NCI-H82 treated with DMSO at 0.1 percent for 48 hours (cell line): Measurements from ENCODE around the gene CEP95.
"Not testable (repeated sequence)": the region's sequence is repeated elsewhere in the genome, so short reads cannot be mapped to it uniquely, and the experiment has no call there.

ENCODE experiments used
- DNase-seq: peaks from one replicate; lab custom pipeline; 2025; ENCODE audit not compliant: unreplicated experiment; lab: John Stamatoyannopoulos, UW

The CEP95 gene

DNA sequence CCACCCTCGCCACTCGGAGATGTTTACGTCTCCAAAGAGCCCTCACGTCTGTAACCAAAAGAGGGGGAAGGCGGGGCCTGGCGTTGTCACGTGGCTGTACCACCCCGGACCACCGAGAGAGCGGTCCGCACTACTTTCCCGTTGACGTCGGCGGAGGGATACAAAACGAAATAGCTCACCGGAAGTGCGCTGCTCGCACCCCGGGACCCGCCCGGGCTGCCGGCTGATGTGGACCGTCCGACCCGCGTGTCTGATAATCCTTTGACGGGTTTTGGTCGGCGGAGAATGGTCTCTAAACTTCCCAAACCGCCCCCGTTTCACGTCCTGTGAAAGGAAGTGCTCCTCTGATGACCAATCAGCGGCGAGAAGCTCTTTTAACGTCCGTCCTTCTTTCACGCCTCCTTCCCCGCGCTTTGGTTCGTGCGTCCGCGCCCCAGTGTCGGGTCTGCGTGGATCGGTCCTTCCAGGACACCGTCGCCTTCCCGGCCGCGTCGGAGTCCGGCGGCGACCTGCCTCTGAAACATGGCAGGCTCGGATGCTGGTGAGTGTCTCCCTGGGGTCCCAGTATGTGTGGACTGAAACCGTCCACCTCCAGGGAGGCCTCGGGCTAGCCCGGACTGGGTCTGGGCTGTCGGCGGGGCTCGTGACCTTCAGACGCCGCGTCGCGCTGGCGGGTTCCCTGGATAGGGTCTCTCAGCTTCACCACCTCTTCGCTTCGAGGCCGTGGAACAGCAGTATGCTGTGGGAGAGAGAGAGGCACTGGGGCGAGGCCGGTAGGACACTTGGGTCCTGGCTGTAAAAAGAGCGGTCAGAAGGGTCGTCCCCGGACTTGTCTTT is at the start of gene CEP95:
CEP95 (plus strand) TSS at position 402 of the 837 bp plus-strand sequence; CDS start at position 523, 121 bp downstream.
- DNase-seq: peak; percentile 97

DNA sequence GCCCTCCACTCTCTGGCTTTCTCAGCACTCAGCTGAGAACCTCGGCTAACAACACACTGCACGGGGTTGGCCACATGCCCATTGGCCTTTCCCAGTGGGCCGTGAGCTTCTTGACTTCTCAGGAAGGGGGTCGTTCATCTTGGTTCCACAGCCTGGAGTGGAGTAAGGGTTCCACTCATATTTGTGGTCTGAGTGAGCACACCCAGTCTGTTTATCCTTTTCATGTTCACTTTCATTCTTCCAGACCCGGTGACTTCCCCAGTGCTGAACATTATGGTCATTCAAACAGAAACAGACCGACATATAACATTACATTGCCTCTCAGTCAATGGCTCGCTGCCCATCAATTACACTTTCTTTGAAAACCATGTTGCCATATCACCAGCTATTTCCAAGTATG is 49.6 kb upstream of the CEP95 start:
- no peak for DNase-seq

DNA sequence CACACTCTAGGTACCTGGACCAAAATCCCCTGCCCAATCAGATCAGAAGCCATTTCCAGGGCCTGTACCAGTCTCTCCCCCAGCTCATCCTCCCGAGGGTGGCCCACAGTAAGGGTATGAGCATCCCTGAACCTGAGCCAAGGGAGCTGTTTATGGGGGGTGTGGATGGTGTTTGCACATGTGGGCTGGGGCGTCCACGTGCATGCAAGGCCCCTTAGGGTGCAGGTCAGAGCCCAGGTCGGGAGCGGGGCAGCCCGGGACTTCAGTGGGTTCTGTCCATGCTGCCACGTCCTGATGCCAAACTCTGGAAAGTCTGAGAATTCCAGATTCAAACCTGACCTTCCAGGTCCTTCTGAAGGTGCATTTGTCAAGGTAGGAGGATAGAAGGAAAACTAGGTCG is 48.0 kb upstream of the CEP95 start:
- no peak for DNase-seq

GRCh38 chr17:64459284-64459747 is 47.5 kb upstream of the CEP95 start:
- DNase-seq: no peak

- DNase-seq: not testable (repeated sequence)
Measured at GRCh38 chr17:64459818-64460217, 47.0 kb upstream of the CEP95 start.

GRCh38 chr17:64460955-64461354 is 45.8 kb upstream of the CEP95 start:
- DNase-seq: no peak

DNA sequence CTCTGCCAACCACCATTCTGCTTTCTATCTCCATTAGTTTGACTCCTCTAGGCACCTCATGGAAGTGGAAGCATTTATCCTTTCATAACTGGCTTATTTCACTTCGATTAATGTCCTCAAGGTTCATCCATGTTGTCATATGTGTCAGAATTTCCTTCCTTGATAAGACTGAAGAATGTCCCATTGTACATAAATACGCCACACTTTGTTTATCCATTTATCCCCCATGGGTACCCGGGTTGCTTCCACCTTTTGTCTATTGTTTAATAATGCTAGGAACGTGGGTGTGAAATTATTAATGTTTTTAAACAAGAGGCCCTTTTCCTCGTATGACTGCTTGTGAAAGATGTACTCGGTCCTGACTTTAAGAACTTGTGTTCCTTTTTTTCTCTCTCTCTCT is 45.0 kb upstream of the CEP95 start:
- no peak for DNase-seq

DNA sequence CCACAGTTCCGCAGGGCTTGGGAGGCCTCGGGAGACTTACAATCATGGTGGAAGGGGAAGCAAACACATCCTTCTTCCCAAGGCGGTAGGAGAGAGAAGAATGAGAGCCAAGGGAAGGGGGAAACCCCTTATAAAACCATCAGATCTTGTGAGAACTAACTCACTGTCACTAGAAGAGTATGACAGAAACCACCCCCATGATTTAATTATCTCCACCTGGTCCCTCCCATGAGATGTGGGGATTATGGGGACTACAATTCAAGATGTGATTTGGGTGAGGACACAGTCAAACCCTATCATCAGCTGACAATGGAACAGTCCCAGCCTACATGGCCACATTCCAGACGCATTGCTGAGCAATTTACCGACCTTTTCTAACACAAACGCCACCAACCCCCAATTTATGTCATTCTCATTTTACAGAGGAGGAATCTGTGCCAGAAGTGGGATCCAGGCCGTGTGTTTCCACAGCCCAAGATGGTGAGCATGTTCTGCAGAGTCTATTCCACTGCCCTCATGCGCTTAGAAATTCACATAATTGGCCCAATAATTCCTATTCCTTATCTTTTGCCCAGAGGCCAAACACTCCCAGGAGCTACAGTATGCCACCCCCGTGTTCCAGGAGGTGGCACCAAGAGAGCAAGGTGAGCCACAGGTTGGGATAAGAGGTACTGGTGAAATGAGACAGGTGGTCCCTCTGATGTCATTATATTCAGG is 40.6 kb upstream of the CEP95 start:
- no peak for DNase-seq

DNA sequence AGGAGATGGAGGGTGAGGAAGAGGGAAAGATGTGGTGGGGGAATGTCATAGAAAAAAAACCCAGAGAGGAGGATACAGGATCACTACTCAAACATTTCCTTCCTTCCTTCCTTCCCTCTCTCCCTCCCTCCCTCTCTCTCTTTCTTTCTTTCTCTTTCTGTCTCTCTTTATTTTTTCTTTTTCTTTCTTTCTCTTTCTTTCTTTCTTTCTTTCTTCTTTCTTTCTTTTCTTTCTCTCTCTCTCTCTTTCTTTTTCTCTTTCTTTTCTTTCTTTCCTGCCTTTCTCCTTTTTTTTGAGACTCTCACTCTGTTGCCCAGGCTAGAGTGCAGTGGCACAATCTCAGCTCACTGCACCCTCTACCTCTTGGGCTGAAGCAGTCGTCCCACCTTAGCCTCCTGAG is 39.9 kb upstream of the CEP95 start:
- not testable (repeated sequence) for DNase-seq

DNA sequence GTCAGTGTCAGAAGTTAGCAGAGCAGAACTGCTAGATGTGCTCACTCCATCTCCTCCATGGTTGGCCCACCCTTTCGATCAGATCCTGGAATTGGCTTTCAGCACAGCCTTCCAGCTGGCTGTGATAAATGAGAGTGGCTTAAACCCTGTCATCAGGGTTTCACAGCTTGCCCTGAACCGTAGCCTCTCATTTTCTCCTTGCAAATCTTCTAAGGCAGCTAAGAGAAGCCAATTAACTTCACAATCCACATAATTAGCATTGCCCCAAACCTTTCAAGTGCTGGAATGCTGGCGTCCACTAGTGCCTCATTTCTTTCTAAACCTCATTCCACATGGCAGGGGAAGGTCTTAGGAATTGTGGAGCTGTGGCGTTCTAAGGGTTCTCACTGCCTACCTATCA is 36.2 kb upstream of the CEP95 start:
- DNase-seq: peak; percentile 65

GRCh38 chr17:64471440-64471839 is 35.3 kb upstream of the CEP95 start:
- DNase-seq: no peak

DNA sequence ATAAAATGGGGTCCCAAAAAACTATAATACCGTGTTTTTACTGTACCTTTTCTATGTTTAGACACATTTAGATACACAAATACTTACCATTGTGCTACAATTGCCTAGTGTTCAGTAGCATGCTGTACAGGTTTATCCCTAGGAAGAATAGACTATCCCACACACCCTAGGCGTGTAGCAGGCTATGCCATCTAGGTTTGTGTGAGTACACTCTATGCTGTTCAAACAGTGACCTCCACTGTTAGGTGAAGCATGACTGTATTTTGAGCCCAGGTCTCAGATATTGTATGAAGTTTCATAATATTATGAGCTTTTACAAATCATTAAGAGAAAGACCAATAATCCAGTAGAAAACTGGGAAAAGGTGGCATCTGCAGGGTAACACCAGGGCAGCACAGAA is 34.2 kb upstream of the CEP95 start:
- no peak for DNase-seq

- DNase-seq: no peak
Measured at GRCh38 chr17:64477849-64478248, 28.9 kb upstream of the CEP95 start.

DNA sequence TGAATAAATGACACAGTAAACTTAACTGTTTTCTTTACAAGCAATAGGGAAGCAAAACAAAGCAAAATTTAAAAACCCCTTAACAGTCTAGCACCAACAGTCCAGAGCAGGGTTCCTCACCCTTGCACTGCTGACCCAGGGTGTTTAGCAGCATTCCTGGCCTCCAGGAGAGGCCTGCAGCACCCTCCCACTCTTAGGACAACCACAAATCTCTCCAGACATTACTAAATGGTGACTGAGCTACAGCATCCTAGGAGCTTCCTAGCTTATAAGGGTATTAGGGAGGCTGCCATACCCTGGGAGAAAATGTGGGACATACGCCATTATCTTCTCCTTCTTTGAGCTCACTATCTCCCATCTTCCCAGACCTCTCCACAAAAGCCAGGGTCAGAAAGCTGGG is 25.8 kb upstream of the CEP95 start:
- no peak for DNase-seq

DNA sequence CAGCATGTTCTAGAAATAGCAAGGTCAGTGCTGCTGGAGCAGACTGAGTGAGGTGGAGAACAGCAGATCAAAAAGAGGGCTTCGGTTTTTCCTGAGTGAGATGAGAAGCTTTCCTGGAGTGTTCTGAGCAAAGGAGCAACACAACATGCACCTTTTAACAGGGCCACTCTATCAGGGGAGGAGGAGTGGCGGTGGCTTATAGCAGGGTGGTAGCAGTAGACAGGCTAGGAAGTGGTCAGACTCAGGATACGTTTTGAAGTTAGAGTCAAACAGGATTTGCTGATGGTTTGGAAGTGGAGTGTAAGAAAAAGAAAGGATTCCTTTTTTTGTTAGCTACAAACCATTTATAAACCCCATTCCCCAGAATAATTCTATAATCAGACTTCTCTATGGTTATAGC is 22.4 kb upstream of the CEP95 start:
- no peak for DNase-seq

GRCh38 chr17:64488301-64488700 is 18.5 kb upstream of the CEP95 start:
- DNase-seq: no peak

DNA sequence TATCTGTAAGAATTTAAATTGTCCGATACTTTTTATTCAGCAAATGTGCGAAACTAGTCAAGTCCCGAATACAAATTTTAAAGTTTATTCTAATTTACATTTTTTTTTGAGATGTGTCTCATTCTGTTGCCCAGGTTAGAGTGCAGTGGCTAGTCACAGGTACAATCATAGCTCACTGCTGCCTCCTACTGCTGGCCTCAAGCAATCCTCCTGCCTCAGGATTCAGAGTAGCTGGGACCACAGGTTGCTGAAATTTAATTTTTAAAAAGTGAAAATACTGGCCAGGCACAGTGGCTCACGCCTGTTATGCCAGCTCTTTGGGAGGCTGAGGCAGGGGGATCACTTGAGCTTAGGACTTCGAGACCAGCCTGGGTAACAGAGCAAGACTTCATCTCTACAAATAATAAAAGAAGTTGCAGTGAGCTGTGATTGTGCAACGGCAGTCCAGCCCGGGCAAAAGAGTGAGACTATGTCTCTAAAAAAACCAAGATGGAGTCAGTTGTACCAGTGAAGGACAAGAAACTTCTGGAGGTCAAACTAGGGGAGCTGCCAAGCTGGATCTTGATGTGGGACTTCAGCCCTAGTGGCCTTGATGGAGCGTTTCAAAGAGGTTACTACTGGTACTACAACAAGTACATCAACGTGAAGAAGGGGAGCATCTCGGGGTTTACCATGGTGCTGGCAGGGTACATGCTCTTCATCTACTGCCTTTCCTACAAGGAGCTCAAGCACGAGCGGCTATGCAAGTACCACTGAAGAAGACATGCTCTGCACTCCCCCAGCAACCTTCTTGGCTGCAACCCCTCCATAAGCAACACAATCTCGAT is 15.5 kb upstream of the CEP95 start:
- no peak for DNase-seq

DNA sequence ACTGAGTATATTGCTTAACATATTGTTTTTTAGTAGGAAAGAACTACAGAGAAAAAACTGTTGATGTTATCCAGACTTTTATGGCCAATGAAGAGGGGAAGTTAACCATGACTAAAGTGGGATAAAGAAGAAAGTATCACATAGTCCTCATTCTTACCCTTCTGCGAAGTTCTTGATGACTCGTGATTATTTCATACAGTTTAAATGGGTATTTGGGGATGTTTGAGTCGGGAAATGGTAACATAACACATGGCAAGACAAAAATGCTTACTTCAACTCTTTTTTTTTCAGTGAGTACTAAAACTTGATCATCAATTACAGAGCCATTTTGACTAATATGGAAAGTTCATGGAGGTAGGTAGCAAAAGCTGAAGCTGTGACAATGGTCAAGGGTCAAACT is 14.8 kb upstream of the CEP95 start:
- DNase-seq: no peak

GRCh38 chr17:64492481-64493109 is 14.2 kb upstream of the CEP95 start:
- DNase-seq: no peak

- DNase-seq: no peak
Measured at GRCh38 chr17:64494121-64494520, 12.7 kb upstream of the CEP95 start.

DNA sequence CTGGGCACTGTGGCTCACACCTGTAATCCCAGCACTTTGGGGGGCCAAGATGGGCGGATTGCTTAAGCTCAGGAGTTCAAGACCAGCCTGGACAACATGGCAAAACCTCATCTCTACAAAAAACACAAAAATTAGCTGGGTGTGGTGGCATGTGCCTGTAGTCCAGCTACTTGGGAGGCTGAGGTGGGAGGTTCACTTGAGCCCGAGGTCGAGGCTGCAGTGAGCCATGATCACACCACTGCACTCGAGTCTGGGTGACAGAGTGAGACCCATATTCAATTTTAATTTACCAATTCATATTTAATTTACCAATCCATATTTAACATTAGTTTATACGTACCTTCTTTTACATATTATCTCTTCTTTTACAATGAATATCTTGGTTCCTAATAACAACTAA is 11.5 kb upstream of the CEP95 start:
- not testable (repeated sequence) for DNase-seq
